Measurements from ENCODE around the gene GNB5. TPM values are rescaled to one million over a fixed set of nuclear protein-coding genes. Genes with fewer than 3 reads are reported as not detected.
A peak's percentile ranks its signal among the peaks of the same experiment; 100 is the strongest.

GNB5 gene
- total RNA-seq, 1 experiment from 2014 or later = 58.7 TPM

DNA sequence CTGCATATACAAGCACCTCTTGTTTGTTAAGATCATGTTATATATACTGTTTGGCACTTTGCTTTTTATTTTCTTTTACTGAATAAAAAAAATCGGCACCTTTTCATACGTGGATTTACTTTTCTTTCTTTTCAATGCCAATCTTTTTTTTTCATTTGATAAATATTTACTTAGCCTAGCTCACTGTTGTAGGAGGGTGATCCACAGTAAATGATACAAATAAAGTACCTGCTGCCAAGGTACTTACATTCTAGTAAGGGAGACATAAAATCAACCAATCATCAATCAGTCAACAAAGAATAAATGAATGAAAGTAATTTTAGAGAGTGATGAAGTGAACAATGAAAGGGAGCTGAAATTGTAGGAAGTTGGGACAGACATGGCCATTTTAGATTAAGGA lies 18.3 kb downstream of the GNB5 start:
- ChIA-PET CTCF (interaction anchor here (0.6 kb wide), 1 partner anchor 289 kb away, joined by 3 read pairs; no protein-coding TSS in a partner anchor), POLR2A (no interaction called here)
- TF ChIP-seq CTCF (IDR thresholded peaks at IDR 0.05) = no peak
- TF ChIP-seq POLR2AphosphoS5 (IDR thresholded peaks at IDR 0.05; ENCODE audit: low read depth, low read length) = no peak
- TF ChIP-seq TCF7L2 (IDR thresholded peaks at IDR 0.05; ENCODE audit: low read depth, low read length) = no peak
- TF ChIP-seq REST (IDR thresholded peaks at IDR 0.05; ENCODE audit: insufficient read depth in 1 of 2, low read depth in 2 of 2, low read length in 1 of 2) = no peak
- TF ChIP-seq SIN3A (IDR thresholded peaks at IDR 0.05; ENCODE audit: borderline replicate concordance, insufficient read depth, low read depth, low read length) = no peak
- H3K4me1 ChIP-seq (ENCODE audit: control insufficient read depth, insufficient read depth, low read length) = no peaks in the 10 kb centered on the region
- H3K4me3 ChIP-seq (ENCODE audit: low read depth in 2 of 2, low read length in 2 of 2) = no peak overlapping the region
- in situ Hi-C loops (cut with HindIII; ENCODE audit: low pct_unique_long_range_greater_than_20kb, low sequenced_read_pairs) = no loop called here
- no peak overlapping the region for H3K27ac ChIP-seq (ENCODE audit: low read length)
- BruUV-seq (replicated peaks) = no TSS peak
- no peaks in the 10 kb centered on the region for H3K9me3 ChIP-seq (ENCODE audit: control insufficient read depth, insufficient read depth, low read depth, low read length)
- intact Hi-C loops (cut with micrococcal nuclease; ENCODE audit: unreplicated experiment) = no loop called here
- ATAC-seq (no peak), DNase-seq (ENCODE audit: low read depth, low spot score) (no peak)
- H3K27me3 ChIP-seq (ENCODE audit: control insufficient read depth, insufficient read depth, low read length) = no peaks in the 10 kb centered on the region
- no peaks in the 10 kb centered on the region for H3K36me3 ChIP-seq (ENCODE audit: control insufficient read depth, insufficient read depth, low read length)

DNA sequence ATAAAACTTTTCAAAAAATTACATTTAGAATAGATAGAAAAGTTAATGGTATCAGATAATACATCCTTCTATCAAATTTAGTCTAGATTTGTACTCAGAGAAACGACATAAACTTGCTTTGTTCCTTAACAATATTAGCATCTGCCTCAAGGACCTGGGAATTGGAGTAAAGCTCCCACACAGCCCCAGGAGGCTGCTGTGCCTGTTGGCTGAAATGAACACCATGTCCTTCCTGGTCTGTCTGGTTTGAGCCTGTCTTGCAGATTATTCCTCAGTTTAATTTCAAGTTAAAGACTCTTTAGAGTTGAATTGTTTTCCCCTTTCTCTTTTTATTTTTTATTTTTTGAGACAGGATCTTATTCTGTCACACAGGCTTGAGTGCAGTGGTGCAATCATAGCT lies 19.4 kb downstream of the GNB5 start:
- Histone ChIP-seq H3K4me1 (ENCODE audit: control insufficient read depth, insufficient read depth, low read length) (no peaks in the 10 kb centered on the region), H3K4me3 (ENCODE audit: low read depth in 2 of 2, low read length in 2 of 2) (no peak overlapping the region), H3K27me3 (ENCODE audit: control insufficient read depth, insufficient read depth, low read length) (no peaks in the 10 kb centered on the region), H3K27ac (ENCODE audit: low read length) (no peak overlapping the region), H3K9me3 (ENCODE audit: control insufficient read depth, insufficient read depth, low read depth, low read length) (no peaks in the 10 kb centered on the region), H3K36me3 (ENCODE audit: control insufficient read depth, insufficient read depth, low read length) (no peaks in the 10 kb centered on the region)
- ATAC-seq = peak; percentile 60; the same call in 1 of the 2 replicates
- POLR2A ChIA-PET = no interaction called here
- TF ChIP-seq REST (IDR thresholded peaks at IDR 0.05; ENCODE audit: insufficient read depth in 1 of 2, low read depth in 2 of 2, low read length in 1 of 2) = no peak
- TF ChIP-seq SIN3A (IDR thresholded peaks at IDR 0.05; ENCODE audit: borderline replicate concordance, insufficient read depth, low read depth, low read length) = no peak
- no peak for TF ChIP-seq POLR2AphosphoS5 (IDR thresholded peaks at IDR 0.05; ENCODE audit: low read depth, low read length)
- no peak for TF ChIP-seq CTCF (IDR thresholded peaks at IDR 0.05)
- no peak for TF ChIP-seq TCF7L2 (IDR thresholded peaks at IDR 0.05; ENCODE audit: low read depth, low read length)
- no TSS peak for BruUV-seq (replicated peaks)
- in situ Hi-C loops (cut with HindIII; ENCODE audit: low pct_unique_long_range_greater_than_20kb, low sequenced_read_pairs) = no loop called here
- intact Hi-C loops (cut with micrococcal nuclease; ENCODE audit: unreplicated experiment) = no loop called here
- CTCF ChIA-PET = no interaction called here
- no peak for DNase-seq (ENCODE audit: low read depth, low spot score)

Data from Panc1 (cell line).